Astrocyte of the cerebellum (primary cell): ENCODE data around the gene IGF1R.

Experiments
- DNase-seq: peaks from one replicate; pipeline ENCODE4 v3.0.0-alpha.2; 2011; ENCODE audit warnings: low read depth
- H3K4me3 ChIP-seq: 2 replicates; pipeline ENCODE4 v1.5.1; 2011; ENCODE audit warnings: mild to moderate bottlenecking, low read depth, low read length, moderate library complexity
- in situ Hi-C: cut with HindIII; loops from 2 replicates; pipeline ENCODE4 v1.10.0; 2017; ENCODE audit warnings: low sequenced_read_pairs
- TF ChIP-seq, protein P1 (sequence below): IDR thresholded peaks from 2 replicates; pipeline ENCODE4 v1.5.1; 2012; ENCODE audit warnings: low read length, low read depth, moderate library complexity, mild to moderate bottlenecking; ENCODE audit errors: missing control alignments

IGF1R gene

DNA sequence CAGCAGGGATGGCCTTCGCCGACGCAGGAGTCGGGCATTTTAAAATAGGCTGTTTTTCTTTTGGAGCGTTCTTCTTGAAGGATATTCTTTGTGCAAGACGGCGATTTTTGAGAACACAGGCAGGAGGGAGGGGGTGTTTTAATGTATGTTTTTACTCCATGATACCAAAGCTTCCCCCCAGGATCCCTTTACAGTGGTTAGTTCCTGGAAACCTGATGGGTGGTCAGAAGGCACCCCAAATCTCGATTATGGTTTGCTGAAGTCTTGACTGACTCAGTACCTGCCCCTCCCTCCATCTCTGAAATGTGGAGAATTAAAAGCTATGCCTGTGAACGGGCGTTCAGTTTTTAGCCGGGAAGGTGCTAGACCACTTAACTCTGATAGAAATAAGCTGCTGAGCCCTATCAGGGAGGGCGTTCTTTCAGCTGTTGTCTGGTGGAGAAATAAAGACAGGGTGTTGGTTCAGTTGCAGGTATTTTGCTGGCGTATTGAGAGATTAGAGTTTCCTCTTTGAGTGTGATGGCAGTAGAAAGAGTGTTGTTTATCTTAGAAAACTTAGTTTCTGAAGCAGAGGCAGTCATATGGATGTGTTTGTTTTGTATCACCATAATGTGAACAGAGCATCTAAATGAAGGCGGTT lies 3.4 kb downstream of the IGF1R start:
- in situ Hi-C loops, result loop anchor here (25.0 kb wide), 1 partner anchor 411 kb away; no protein-coding TSS in a partner anchor
- no peak for DNase-seq
- peak overlapping the region; percentile 83 for H3K4me3 ChIP-seq
- TF ChIP-seq, protein P1, sequence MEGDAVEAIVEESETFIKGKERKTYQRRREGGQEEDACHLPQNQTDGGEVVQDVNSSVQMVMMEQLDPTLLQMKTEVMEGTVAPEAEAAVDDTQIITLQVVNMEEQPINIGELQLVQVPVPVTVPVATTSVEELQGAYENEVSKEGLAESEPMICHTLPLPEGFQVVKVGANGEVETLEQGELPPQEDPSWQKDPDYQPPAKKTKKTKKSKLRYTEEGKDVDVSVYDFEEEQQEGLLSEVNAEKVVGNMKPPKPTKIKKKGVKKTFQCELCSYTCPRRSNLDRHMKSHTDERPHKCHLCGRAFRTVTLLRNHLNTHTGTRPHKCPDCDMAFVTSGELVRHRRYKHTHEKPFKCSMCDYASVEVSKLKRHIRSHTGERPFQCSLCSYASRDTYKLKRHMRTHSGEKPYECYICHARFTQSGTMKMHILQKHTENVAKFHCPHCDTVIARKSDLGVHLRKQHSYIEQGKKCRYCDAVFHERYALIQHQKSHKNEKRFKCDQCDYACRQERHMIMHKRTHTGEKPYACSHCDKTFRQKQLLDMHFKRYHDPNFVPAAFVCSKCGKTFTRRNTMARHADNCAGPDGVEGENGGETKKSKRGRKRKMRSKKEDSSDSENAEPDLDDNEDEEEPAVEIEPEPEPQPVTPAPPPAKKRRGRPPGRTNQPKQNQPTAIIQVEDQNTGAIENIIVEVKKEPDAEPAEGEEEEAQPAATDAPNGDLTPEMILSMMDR, result no peak

- no peak overlapping the region for H3K4me3 ChIP-seq
- in situ Hi-C loops, result loop anchor here (25.0 kb wide), 1 partner anchor 409 kb away; no protein-coding TSS in a partner anchor
- DNase-seq, result no peak
- TF ChIP-seq, protein P1, result no peak
Measured at GRCh38 chr15:98653686-98654085, 5.3 kb downstream of the IGF1R start.

- TF ChIP-seq, protein P1, result no peak
- no peak overlapping the region for H3K4me3 ChIP-seq
- in situ Hi-C loops, result loop anchor here (25.0 kb wide), 1 partner anchor 407 kb away; no protein-coding TSS in a partner anchor
- DNase-seq, result no peak
Measured at GRCh38 chr15:98654790-98655360, 6.5 kb downstream of the IGF1R start.

DNA sequence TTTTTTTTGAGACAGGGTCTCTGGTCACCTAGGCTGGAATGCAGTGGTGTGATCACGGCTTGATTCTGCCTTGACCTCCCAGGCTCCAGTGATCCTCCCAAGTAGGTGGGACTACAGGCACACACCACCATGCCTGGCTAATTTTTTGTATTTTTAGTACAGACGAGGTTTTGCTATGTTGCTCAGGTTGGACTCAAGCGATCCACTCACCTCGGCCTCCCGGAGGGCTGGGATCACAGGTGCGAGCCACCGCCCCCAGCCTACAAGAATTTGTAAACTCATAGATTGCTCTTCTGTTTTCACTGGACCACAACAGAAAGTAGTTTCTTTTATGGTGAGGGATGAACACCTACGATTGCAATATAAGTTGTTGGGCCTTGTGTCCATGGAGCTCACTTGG lies 7.4 kb downstream of the IGF1R start:
- H3K4me3 ChIP-seq, result no peak overlapping the region
- in situ Hi-C loops, result loop anchor here (25.0 kb wide), 1 partner anchor 407 kb away; no protein-coding TSS in a partner anchor
- no peak for DNase-seq
- TF ChIP-seq, protein P1, result no peak

- DNase-seq, result no peak
- TF ChIP-seq, protein P1, result no peak
- no peak overlapping the region for H3K4me3 ChIP-seq
- in situ Hi-C loops, result loop anchor here (25.0 kb wide), 1 partner anchor 405 kb away; no protein-coding TSS in a partner anchor
Measured at GRCh38 chr15:98657721-98658120, 9.4 kb downstream of the IGF1R start.

DNA sequence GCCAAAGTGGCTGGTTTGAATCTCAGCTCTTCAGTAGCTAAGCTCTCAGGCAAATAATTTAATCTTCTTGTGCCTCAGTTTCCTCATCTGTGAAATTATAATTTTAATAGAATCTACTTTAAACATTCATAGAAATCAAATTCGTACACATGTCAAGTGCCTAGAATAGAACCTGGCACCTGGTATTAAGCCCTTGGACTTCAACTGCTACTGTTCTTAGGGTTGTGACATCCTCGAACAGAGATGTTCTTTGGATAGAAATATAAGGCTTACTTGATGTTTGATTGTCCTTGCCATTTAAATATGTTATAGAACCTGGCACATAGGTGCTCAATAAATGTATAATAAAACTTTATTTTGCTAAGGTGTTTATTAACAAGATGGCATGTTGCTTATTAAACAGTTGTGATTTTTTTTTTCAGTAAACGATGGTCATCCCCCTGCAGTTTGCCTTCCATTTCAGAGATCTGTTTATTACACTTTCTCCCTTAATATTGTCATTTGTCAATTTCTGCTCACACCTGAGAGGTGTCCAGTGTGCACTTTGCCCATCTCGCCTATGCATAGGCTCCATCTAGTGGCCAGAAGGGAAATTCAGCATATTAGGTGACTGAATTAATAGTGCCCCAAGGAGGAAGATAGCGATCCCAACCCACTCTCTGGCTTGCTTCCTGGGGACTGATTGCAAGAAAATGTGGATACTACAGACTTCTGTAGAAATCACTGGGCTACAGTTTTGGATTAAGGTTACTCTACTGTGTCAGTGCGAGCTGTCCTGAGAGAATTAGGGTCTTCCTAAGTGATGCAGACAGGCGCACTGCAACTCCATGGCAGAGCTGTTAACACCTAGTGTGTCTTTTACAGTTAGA lies 10.7 kb downstream of the IGF1R start:
- TF ChIP-seq, protein P1, result peak; percentile 93
- no peak for DNase-seq
- H3K4me3 ChIP-seq, result no peak overlapping the region
- in situ Hi-C loops, result loop anchor here (25.0 kb wide), 1 partner anchor 403 kb away; no protein-coding TSS in a partner anchor
